HepG2 (cell line): ENCODE results near the gene ALG8. TPM values are rescaled to one million over a fixed set of nuclear protein-coding genes. Genes with fewer than 3 reads are reported as not detected.

ENCODE experiments used
- DR1 ChIP-seq: sonication (generic); formaldehyde crosslinking; IDR thresholded peaks from 2 replicates; pipeline ENCODE4 v1.8.0; 2021; ENCODE audit warnings: mild to moderate bottlenecking, missing genetic modification reagents, inconsistent platforms
- HNF4A ChIP-seq: sonication (generic); formaldehyde crosslinking; IDR thresholded peaks from 2 replicates; pipeline ENCODE4 v1.4.0; 2020; ENCODE audit warnings: missing genetic modification reagents
- JDP2 ChIP-seq: sonication (generic); formaldehyde crosslinking; IDR thresholded peaks from 2 replicates; pipeline ENCODE4 v1.8.1; 2022; ENCODE audit warnings: missing genetic modification reagents, borderline replicate concordance
- NCOA1 ChIP-seq: sonication (generic); formaldehyde crosslinking; IDR thresholded peaks from 2 replicates; pipeline ENCODE4 v1.9.0; 2021; ENCODE audit warnings: missing genetic modification reagents
- PAWR ChIP-seq: sonication (generic); formaldehyde crosslinking; IDR thresholded peaks from 2 replicates; pipeline ENCODE4 v1.4.0; 2020; ENCODE audit warnings: missing genetic modification reagents, mild to moderate bottlenecking, borderline replicate concordance
- PAXIP1 ChIP-seq: sonication (generic); formaldehyde crosslinking; conservative IDR thresholded peaks from 2 replicates; pipeline ENCODE4 v1.4.0; 2020; ENCODE audit warnings: mild to moderate bottlenecking, missing genetic modification reagents, moderate library complexity
- RBM39 ChIP-seq: fragments of 200-400 bp; formaldehyde crosslinking; IDR thresholded peaks from one replicate; pipeline ENCODE4 v1.6.1; 2018; ENCODE audit warnings: antibody characterized with exemption, mild to moderate bottlenecking, low read depth, low read length; ENCODE audit not compliant: poor library complexity, severe bottlenecking
- SALL1 ChIP-seq: sonication (generic); formaldehyde crosslinking; IDR thresholded peaks from 2 replicates; pipeline ENCODE4 v1.8.0; 2022; ENCODE audit warnings: mild to moderate bottlenecking, missing genetic modification reagents
- SNAPC2 ChIP-seq: sonication (generic); formaldehyde crosslinking; IDR thresholded peaks from 2 replicates; pipeline ENCODE4 v1.8.1; 2022; ENCODE audit warnings: mild to moderate bottlenecking, missing genetic modification reagents
- STAG1 ChIP-seq: sonication (generic); formaldehyde crosslinking; IDR thresholded peaks from 2 replicates; pipeline ENCODE4 v1.4.0; 2020; ENCODE audit warnings: missing genetic modification reagents
- ZNF121 ChIP-seq: sonication (generic); formaldehyde crosslinking; IDR thresholded peaks from 2 replicates; pipeline ENCODE4 v1.5.0; 2020; ENCODE audit warnings: mild to moderate bottlenecking, missing genetic modification reagents
- polyA plus RNA-seq, 8 experiments: library from polyadenylated mRNA; depleted of rRNA in 3 of 8; stranded (reverse) in 7 of 8; unstranded in 1 of 8; fragments of >200 nt; fragmentation: Illumina TruSeq in 4 of 8; extraction: Trizol in 4 of 8; gene quantifications; 2 replicates each; pipeline versions ENCODE4 v1.2.1 to v1.2.3, GENCODE V29; 2011 to 2016; ENCODE audit warnings: low read depth in 4 of 8, missing spikeins in 1 of 8, mixed read lengths in 1 of 8; ENCODE audit not compliant: insufficient read depth in 1 of 8
- total RNA-seq, 5 experiments: library from RNA; depleted of rRNA; stranded (reverse); fragments of >200 nt; fragmentation: Illumina TruSeq; extraction: Trizol; gene quantifications; 2 replicates each; pipeline ENCODE4 v1.2.3, GENCODE V29; 2016; ENCODE audit warnings: low read depth in 1 of 5
- TF ChIP-seq, protein P1 (sequence below), 2 experiments: IDR thresholded peaks; 2 replicates each; pipeline ENCODE4 v1.6.1; 2011 to 2012; ENCODE audit warnings: low read length in 2 of 2, borderline replicate concordance in 1 of 2, low read depth in 1 of 2, mild to moderate bottlenecking in 1 of 2, moderate library complexity in 1 of 2
- TF ChIP-seq, protein P2 (sequence below): sonication (generic); formaldehyde crosslinking; IDR thresholded peaks from 2 replicates; pipeline ENCODE4 v1.4.0; 2020; ENCODE audit warnings: missing genetic modification reagents, mild to moderate bottlenecking, borderline replicate concordance
- TF ChIP-seq, protein P3 (sequence below): sonication (generic); formaldehyde crosslinking; IDR thresholded peaks from 2 replicates; pipeline ENCODE4 v1.5.1; 2020; ENCODE audit warnings: mild to moderate bottlenecking, missing genetic modification reagents, moderate library complexity
- TF ChIP-seq, protein P4 (sequence below): sonication (generic); formaldehyde crosslinking; IDR thresholded peaks from 2 replicates; pipeline ENCODE4 v1.5.0; 2020; ENCODE audit warnings: mild to moderate bottlenecking, low read depth, missing genetic modification reagents, borderline replicate concordance

The ALG8 gene
- total and polyA plus RNA-seq, 2 of the 13 experiments (the other 11 are each of a cell fraction or from before 2014, with no cell fraction given), result 75.8 to 88.0 TPM

GRCh38 chr11:78057462-78058055 is 81.9 kb downstream of the ALG8 start (continued):
- TF ChIP-seq, protein P1, sequence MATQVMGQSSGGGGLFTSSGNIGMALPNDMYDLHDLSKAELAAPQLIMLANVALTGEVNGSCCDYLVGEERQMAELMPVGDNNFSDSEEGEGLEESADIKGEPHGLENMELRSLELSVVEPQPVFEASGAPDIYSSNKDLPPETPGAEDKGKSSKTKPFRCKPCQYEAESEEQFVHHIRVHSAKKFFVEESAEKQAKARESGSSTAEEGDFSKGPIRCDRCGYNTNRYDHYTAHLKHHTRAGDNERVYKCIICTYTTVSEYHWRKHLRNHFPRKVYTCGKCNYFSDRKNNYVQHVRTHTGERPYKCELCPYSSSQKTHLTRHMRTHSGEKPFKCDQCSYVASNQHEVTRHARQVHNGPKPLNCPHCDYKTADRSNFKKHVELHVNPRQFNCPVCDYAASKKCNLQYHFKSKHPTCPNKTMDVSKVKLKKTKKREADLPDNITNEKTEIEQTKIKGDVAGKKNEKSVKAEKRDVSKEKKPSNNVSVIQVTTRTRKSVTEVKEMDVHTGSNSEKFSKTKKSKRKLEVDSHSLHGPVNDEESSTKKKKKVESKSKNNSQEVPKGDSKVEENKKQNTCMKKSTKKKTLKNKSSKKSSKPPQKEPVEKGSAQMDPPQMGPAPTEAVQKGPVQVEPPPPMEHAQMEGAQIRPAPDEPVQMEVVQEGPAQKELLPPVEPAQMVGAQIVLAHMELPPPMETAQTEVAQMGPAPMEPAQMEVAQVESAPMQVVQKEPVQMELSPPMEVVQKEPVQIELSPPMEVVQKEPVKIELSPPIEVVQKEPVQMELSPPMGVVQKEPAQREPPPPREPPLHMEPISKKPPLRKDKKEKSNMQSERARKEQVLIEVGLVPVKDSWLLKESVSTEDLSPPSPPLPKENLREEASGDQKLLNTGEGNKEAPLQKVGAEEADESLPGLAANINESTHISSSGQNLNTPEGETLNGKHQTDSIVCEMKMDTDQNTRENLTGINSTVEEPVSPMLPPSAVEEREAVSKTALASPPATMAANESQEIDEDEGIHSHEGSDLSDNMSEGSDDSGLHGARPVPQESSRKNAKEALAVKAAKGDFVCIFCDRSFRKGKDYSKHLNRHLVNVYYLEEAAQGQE (IDR thresholded peaks at IDR 0.05; ENCODE audit: borderline replicate concordance in 1 of 2, low read depth in 1 of 2, low read length in 2 of 2), result no peak
- TF ChIP-seq NCOA1 (no peak), JDP2 (CRISPR knock-in tag) (no peak), ZNF121 (peak; percentile 41; the same call in 1 of the 2 replicates), PAWR (no peak), SALL1 (CRISPR knock-in tag) (peak; percentile 27; the same call in 1 of the 2 replicates), PAXIP1 (peak; percentile 34; the same call in 1 of the 2 replicates), RBM39 (no peak), DR1 (CRISPR knock-in tag) (no peak), HNF4A (CRISPR knock-in tag) (peak; percentile 40), SNAPC2 (CRISPR knock-in tag) (no peak), STAG1 (CRISPR knock-in tag) (no peak)
- TF ChIP-seq, protein P2, sequence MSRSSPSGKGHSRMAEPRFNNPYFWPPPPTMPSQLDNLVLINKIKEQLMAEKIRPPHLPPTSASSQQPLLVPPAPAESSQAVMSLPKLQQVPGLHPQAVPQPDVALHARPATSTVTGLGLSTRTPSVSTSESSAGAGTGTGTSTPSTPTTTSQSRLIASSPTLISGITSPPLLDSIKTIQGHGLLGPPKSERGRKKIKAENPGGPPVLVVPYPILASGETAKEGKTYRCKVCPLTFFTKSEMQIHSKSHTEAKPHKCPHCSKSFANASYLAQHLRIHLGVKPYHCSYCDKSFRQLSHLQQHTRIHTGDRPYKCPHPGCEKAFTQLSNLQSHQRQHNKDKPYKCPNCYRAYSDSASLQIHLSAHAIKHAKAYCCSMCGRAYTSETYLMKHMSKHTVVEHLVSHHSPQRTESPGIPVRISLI (CRISPR knock-in tag), result 0 out of 2 replicates have a peak, but pooled peaks have one; percentile 54
- TF ChIP-seq, protein P3, sequence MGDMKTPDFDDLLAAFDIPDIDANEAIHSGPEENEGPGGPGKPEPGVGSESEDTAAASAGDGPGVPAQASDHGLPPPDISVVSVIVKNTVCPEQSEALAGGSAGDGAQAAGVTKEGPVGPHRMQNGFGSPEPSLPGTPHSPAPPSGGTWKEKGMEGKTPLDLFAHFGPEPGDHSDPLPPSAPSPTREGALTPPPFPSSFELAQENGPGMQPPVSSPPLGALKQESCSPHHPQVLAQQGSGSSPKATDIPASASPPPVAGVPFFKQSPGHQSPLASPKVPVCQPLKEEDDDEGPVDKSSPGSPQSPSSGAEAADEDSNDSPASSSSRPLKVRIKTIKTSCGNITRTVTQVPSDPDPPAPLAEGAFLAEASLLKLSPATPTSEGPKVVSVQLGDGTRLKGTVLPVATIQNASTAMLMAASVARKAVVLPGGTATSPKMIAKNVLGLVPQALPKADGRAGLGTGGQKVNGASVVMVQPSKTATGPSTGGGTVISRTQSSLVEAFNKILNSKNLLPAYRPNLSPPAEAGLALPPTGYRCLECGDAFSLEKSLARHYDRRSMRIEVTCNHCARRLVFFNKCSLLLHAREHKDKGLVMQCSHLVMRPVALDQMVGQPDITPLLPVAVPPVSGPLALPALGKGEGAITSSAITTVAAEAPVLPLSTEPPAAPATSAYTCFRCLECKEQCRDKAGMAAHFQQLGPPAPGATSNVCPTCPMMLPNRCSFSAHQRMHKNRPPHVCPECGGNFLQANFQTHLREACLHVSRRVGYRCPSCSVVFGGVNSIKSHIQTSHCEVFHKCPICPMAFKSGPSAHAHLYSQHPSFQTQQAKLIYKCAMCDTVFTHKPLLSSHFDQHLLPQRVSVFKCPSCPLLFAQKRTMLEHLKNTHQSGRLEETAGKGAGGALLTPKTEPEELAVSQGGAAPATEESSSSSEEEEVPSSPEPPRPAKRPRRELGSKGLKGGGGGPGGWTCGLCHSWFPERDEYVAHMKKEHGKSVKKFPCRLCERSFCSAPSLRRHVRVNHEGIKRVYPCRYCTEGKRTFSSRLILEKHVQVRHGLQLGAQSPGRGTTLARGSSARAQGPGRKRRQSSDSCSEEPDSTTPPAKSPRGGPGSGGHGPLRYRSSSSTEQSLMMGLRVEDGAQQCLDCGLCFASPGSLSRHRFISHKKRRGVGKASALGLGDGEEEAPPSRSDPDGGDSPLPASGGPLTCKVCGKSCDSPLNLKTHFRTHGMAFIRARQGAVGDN (CRISPR knock-in tag), result peak; percentile 25; the same call in 1 of the 2 replicates
- TF ChIP-seq, protein P4, sequence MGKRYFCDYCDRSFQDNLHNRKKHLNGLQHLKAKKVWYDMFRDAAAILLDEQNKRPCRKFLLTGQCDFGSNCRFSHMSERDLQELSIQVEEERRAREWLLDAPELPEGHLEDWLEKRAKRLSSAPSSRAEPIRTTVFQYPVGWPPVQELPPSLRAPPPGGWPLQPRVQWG, result no peak
